GM11168 (cell line): Measurements from ENCODE around the gene TRHDE.
"Not testable (repeated sequence)": the region's sequence is repeated elsewhere in the genome, so short reads cannot be mapped to it uniquely, and the experiment has no call there.

Experiments
- in situ Hi-C: fragments of 300-500 bp; cut with MboI; formaldehyde crosslinking; loops from one replicate; pipeline ENCODE4 v1.12.0; 2022; ENCODE audit warnings: low sequenced_read_pairs; ENCODE audit not compliant: unreplicated experiment

The TRHDE gene

GRCh38 chr12:72602581-72602980 lies 330.4 kb downstream of the TRHDE start:
- in situ Hi-C loops = no loop called here

- in situ Hi-C loops = no loop called here
Observed at GRCh38 chr12:72605975-72606374, 333.8 kb downstream of the TRHDE start.

- in situ Hi-C loops = no loop called here
Observed at GRCh38 chr12:72610342-72610741, 338.2 kb downstream of the TRHDE start.

- in situ Hi-C loops = no loop called here
Observed at GRCh38 chr12:72610854-72611358, 338.7 kb downstream of the TRHDE start.

- in situ Hi-C loops = no loop called here
Observed at GRCh38 chr12:72612171-72612570, 340.0 kb downstream of the TRHDE start.

GRCh38 chr12:72618764-72619163 lies 346.6 kb downstream of the TRHDE start:
- in situ Hi-C loops = no loop called here

GRCh38 chr12:72622556-72622955 lies 350.4 kb downstream of the TRHDE start:
- in situ Hi-C loops = no loop called here

GRCh38 chr12:72631926-72632685 lies 359.9 kb downstream of the TRHDE start:
- in situ Hi-C loops = no loop called here

GRCh38 chr12:72642706-72643105 lies 370.5 kb downstream of the TRHDE start:
- in situ Hi-C loops = no loop called here

- in situ Hi-C loops = no loop called here
Observed at GRCh38 chr12:72647139-72647538, 375.0 kb downstream of the TRHDE start.

- in situ Hi-C loops = no loop called here
Observed at GRCh38 chr12:72658615-72659014, 386.4 kb downstream of the TRHDE start.

- in situ Hi-C loops = not testable (repeated sequence)
Observed at GRCh38 chr12:72660174-72660573, 388.0 kb downstream of the TRHDE start.

GRCh38 chr12:72673853-72674252 lies 401.7 kb downstream of the TRHDE start:
- in situ Hi-C loops = no loop called here

GRCh38 chr12:72676556-72676955 lies 404.4 kb downstream of the TRHDE start:
- in situ Hi-C loops = no loop called here

- in situ Hi-C loops = no loop called here
Observed at GRCh38 chr12:72677139-72677538, 405.0 kb downstream of the TRHDE start.

GRCh38 chr12:72677846-72678245 lies 405.7 kb downstream of the TRHDE start:
- in situ Hi-C loops = no loop called here

GRCh38 chr12:72679147-72679757 lies 407.1 kb downstream of the TRHDE start:
- in situ Hi-C loops = no loop called here

- in situ Hi-C loops = no loop called here
Observed at GRCh38 chr12:72681028-72681427, 408.9 kb downstream of the TRHDE start.

GRCh38 chr12:72684491-72684890 lies 412.3 kb downstream of the TRHDE start:
- in situ Hi-C loops = no loop called here

GRCh38 chr12:72692338-72692737 lies 420.2 kb downstream of the TRHDE start:
- in situ Hi-C loops = no loop called here

- in situ Hi-C loops = no loop called here
Observed at GRCh38 chr12:72694193-72694592, 422.0 kb downstream of the TRHDE start.

GRCh38 chr12:72699362-72699761 lies 427.2 kb downstream of the TRHDE start:
- in situ Hi-C loops = no loop called here
